Fibroblast of skin of back (primary cell): ENCODE results near the gene TACC2.
"Not testable (repeated sequence)": the region's sequence is repeated elsewhere in the genome, so short reads cannot be mapped to it uniquely, and the experiment has no call there.

Source experiments
- DNase-seq: peaks from one replicate; pipeline ENCODE4 v3.0.0-alpha.2; 2013

TACC2 gene

DNA sequence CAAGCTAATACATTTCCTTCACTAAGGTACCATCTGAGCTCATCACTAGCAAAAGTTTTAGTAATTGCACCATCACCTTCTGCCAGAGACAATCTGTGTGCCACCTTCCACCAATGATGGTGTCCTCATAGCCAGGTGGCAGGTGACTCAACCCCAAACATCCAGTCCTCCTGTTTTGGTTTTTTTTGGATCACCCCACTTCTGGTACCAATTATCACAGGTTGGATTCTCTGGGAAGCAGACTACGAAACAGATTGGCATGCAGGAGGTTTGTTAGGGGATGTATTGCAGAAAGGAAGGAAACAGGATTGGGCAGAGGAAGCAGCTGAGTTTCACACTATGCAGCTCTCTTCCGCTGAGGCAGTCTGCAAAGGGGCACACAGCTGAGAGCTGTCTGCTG lies 4.5 kb upstream of the TACC2 start:
- no peak for DNase-seq

GRCh38 chr10:121990015-121990677 lies 1.2 kb downstream of the TACC2 start:
- no peak for DNase-seq

DNA sequence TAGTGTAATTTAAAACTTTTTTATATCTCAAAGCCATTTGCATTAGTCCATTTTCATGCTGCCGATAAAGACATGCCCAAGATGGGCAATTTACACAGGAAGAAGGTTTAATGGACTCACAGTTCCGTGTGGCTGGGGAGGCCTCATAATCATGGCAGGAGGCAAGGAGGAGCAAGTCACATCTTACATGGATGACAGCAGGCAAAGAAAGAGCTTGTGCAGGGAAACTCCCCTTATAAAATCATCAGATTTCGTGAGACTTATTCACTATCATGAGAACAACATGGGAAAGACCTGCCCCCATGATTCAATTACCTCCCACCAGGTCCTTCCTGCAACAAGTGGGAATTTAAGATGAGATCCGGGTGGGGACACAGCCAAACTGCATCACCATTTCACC lies 2.8 kb downstream of the TACC2 start:
- DNase-seq, result not testable (repeated sequence)

GRCh38 chr10:121994429-121994941 lies 5.5 kb downstream of the TACC2 start:
- DNase-seq, result no peak

DNA sequence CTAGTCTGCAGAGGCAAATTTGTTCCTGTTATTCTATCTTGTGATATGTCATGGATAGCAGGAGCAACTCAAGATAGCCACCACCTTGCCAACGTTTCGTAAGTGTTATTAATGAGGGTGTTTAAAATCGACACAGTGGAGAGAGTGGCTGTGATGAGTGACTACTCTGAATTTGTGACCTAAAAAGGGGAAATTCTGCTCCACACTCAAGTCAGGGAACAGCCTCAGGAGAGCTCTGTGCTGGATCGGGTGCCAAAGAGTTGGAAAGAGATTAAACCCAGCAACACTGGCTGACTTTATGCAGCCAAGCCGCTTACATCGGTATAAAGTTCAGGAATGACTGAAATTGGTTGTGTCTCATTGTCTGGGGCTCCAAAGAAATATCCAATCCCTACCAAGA lies 9.5 kb downstream of the TACC2 start:
- no peak for DNase-seq

- DNase-seq, result no peak
Measured at GRCh38 chr10:121999301-121999700, 10.3 kb downstream of the TACC2 start.

GRCh38 chr10:122001698-122002097 lies 12.7 kb downstream of the TACC2 start:
- DNase-seq, result no peak

DNA sequence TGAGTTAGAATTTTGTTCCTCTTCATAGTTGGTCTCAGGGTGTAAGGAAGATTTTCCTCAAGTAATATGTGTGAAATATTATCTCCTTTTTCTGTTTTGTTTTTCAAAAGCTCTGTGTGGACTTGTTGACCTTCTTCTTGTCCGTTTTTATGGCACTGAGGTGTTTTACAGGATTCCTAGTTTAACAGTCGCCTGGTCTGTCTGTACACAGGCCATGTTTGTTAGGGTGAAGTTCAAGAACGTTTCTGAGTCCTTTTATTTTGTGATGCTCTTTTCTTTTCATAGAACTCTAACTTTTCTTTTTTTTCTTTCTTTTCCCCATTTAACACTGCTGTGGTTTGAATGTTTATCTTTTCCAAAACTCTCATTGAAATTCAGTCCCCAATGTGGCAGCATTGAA lies 18.5 kb downstream of the TACC2 start:
- DNase-seq, result no peak

DNA sequence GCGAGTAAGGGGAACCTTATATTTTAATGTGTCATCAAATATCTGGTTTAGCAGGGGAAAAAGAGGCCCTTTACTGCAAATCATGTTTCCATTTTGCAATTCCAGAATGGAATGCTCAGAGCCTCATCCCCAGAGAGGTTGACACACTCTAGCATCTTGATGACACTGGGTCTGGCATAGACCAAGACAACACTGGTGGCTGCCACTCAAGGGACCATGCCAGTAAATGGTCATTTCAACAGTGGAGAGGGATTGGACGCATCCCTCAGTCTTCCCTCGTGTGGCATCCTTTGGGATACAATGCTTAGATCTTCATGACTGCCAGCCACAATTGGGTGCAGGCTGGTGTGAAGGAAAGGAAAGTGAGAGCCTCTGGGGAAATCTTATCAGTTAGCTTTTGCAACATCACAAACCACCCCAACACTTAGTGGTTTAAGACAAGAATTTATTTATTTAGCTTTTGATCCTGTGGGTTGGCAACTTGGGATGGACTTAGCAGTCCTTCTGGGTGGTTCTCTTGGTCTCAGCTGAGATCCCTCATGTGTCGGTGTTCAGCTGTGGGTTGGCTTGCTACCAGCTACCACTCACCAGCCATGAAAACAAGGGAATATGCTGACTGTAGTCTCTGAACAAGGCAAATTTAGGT lies 21.6 kb downstream of the TACC2 start:
- no peak for DNase-seq

- no peak for DNase-seq
Measured at GRCh38 chr10:122012731-122013130, 23.8 kb downstream of the TACC2 start.

GRCh38 chr10:122013311-122013780 lies 24.4 kb downstream of the TACC2 start:
- no peak for DNase-seq

DNA sequence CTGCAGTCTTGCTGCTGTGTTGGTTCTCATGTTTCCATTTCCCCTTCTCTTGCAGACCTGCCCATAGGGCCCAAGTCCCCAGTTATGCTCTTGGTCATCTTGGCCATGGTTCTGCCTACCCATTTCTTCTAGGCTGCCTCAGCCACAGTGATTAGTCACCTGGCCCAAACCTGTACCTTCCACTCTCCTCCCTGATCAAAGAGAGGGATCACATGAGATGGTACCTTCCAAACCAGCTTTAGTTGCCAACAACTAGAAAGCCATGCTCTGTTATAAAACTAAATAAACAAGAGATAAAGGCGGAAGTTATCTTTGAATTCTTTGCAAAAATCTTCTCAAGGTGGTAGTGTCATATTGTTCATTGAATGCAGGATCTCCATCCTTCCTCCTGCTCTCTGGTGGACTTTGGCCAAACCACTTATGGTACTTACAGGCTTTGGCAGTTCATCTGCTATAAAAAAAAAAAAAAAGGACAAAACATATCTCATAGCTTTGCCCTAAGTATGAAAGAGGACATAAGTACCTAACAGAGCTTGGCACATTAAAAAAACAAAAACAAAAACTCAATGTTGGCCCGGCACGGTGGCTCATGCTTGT lies 25.8 kb downstream of the TACC2 start:
- DNase-seq, result no peak

- not testable (repeated sequence) for DNase-seq
Measured at GRCh38 chr10:122017926-122018325, 29.0 kb downstream of the TACC2 start.

DNA sequence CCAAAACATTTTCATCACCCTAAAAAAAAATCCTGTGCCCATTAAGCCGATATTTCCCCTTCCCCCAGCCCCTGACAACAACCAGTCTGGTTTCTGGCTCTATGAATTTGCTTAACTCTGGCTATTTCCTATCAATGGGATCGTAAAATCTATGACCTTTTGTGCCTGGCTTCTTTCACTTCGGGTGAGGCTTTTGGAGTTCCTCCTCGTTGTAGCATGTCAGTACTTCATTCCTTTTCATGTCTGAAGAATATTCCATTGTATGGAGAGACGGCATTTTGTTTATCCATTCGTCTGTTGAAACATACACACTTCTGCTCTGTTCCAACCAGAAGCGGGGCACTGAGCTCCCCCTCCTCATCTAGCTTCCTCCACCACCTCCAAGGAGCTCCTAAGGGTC lies 29.5 kb downstream of the TACC2 start:
- DNase-seq, result no peak

- no peak for DNase-seq
Measured at GRCh38 chr10:122018951-122019413, 30.0 kb downstream of the TACC2 start.

GRCh38 chr10:122019414-122019975 lies 30.5 kb downstream of the TACC2 start:
- DNase-seq, result no peak

- no peak for DNase-seq
Measured at GRCh38 chr10:122020226-122020625, 31.3 kb downstream of the TACC2 start.

GRCh38 chr10:122021379-122021778 lies 32.4 kb downstream of the TACC2 start:
- no peak for DNase-seq

DNA sequence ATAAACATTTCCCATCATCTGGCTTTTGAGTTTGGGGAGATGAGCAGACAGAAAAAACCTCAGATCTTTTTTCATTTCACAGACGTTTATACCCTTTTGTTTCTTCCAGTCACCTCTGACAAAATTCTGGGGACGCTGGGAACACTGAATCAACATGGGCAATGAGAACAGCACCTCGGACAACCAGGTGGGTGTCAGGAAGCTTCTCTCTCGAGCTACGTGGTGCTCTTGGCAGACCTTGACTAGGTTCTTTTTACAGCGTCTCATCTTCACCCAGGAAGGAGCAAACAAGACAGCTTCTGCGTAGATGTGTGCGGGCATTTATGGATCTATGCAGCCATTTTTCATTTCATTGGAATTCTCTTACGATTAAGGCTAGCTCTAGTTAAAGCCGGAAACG lies 32.9 kb downstream of the TACC2 start:
- no peak for DNase-seq

GRCh38 chr10:122022276-122022675 lies 33.3 kb downstream of the TACC2 start:
- DNase-seq, result no peak

DNA sequence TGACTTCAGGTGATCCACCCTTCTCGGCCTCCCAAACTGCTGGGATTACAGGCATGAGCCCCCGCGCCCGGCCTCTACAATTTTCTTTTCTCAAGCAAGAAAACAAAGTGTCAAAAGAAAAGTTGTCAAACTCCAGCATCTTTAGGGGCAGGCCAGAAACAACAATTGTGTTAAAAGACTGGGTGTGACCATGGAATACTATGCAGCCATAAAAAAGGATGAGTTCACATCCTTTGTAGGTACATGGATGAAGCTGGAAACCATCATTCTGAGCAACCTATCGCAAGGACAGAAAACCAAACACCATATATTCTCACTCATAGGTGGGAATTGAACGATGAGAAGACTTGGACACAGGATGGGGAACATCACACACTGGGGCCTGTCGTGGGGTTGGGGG lies 34.3 kb downstream of the TACC2 start:
- DNase-seq, result not testable (repeated sequence)

DNA sequence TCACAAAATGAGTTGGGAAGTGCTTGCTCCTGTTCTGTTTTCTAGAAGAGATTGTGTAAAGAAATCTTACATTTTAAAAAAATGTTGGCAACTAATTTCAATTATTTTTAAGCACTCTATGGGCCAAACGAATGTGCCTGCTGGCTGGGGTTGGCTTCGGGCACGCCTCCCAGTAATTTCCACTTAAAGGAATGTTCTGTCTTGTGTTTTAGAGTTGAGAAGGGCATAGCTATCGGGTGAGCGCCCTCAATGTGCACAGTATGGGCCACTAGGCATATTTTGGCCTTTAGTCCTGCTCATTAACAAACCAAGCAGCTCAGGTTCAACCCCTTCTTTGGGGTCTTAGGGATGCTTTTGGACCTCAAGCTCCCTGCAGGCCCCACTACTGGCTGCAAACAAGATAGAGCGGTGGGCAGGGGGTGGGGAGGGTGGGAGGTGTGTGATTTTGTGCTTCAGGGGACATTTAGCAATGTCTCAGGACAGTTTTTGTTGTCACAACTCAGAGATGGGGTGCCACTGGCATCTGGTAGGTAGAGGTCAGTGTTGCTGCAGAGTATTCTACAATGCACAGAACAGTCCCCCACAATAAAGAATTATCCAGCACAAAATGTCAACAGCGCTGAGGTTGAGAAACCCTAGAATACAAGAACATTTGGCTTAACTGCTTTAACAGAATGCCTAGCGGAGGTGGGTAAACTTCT lies 40.7 kb downstream of the TACC2 start:
- no peak for DNase-seq

DNA sequence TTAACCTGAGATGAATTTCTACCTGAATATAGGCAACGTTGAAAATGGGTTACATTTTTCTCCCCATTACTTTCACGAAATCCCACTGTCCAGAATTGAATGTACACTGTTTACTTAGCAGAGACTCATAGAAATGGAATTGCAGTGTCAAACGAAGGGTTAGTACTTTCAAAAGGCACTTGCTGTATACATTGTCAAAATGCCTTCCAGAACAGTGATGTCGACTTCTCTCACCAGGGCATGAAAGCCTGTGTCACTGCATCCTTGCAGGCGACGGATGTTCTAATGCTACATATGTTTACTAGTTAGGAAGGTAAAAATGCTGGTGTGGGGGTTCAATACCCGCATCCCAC lies 41.2 kb downstream of the TACC2 start:
- no peak for DNase-seq
